ENCODE results near the gene CAMKK2.

DNA sequence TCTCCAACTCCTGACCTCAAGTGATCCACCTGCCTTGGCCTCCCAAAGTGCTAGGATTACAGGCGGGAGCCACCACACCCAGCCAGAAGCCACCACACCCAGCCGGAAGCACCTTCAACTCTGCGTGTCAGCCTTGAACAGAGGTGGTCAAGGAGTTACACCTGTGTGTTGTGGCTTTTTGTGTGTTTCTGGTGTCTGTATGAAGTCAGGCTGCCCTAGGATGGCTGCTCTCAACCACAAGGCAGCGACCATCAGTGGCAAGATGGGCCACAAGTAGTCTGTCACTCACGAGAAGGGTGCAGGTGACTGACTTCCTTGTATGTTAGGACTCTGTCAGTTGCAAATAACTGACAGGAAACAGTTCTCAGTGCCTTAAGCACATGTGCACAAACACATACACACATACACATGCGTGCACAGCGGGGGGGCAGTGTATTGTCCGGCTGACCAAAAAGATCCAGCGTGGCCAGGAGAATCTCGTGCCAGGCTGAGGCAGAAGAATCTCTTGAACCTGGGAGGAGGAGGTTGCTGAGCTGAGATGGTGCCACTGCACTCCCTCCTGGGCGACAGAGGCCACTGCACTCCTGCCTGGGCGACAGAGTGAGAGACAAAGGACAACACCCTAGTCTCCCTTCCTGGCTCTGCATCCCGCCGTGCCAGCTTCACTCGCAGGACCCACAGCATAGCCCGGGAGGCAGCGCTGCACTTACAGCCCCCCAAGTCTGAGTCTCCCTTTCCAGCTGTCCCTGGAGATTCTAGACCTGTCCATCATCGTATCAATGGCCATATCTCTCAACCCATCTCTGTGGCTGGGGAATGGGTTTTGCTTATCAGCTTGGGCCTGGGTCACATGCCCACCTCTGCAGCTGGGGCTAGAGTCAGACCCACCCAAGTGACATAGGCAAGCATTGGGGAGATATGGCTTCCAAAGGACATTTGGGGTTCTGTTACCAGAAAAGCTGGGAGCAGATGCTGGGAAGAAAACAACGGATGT is 72.9 kb downstream of the CAMKK2 start:
- TF ChIP-seq, protein P1, sequence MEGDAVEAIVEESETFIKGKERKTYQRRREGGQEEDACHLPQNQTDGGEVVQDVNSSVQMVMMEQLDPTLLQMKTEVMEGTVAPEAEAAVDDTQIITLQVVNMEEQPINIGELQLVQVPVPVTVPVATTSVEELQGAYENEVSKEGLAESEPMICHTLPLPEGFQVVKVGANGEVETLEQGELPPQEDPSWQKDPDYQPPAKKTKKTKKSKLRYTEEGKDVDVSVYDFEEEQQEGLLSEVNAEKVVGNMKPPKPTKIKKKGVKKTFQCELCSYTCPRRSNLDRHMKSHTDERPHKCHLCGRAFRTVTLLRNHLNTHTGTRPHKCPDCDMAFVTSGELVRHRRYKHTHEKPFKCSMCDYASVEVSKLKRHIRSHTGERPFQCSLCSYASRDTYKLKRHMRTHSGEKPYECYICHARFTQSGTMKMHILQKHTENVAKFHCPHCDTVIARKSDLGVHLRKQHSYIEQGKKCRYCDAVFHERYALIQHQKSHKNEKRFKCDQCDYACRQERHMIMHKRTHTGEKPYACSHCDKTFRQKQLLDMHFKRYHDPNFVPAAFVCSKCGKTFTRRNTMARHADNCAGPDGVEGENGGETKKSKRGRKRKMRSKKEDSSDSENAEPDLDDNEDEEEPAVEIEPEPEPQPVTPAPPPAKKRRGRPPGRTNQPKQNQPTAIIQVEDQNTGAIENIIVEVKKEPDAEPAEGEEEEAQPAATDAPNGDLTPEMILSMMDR (conservative IDR thresholded peaks at IDR 0.05 in 1 of 2, IDR thresholded peaks at IDR 0.05 in 1 of 2; ENCODE audit: low read depth in 1 of 2, low read length in 2 of 2), result peak in 1 of 2 donors; percentile 11
- no peak for TF ChIP-seq EZH2 (IDR thresholded peaks at IDR 0.05; ENCODE audit: low read length, missing control alignments)

Measured in fibroblast of lung (primary cell).